ENCODE data around the gene SOX11.

Gene SOX11

DNA sequence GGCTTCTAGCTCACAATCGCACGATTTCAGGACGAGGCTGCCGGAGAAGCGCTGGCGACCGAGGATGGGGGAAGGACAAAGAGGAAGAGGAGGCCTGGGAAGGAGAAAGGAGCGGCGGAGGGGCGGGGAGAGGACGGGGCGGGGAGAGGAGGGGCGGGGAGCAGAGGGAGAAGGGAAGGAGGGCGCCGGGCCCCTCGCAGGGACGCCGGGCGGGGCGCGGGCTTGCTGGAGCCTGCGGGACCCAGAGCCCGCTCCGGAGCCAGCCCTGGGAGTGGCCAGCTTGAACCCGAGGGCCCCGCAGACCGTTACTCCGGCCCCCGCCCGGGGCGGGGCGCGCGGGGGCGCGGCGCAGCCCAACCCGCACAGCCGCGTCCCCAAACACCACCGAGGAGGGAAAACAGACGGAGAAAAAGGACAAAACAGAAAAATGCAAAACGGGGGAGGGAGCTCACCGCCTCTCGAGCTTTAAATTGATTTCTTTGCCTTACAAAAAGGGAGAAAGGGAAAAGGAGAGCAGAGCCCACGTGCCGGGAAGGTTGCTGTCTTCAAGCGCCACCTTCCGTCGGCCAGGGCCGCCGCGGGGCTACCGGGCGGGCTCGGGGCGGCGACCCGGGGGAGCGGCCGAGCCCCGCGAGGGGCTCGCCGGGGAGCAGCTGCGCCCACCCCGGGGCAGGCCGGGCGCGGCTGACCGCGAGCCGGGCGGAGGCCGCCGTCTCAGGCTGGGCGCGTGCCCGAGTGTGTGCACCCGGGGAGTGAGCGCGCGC lies 781 bp upstream of the SOX11 start:
- no peaks in the 10 kb centered on the region for H3K36me3 ChIP-seq (ENCODE audit: control insufficient read depth, insufficient read depth, low read length)
- peaks cover 5% of the 10 kb centered on the region; the same call in 1 of the 2 replicates for H3K27me3 ChIP-seq (ENCODE audit: control insufficient read depth, insufficient read depth, low read length)
- peak overlapping the region; percentile 85 for H3K9ac ChIP-seq (ENCODE audit: low read depth, low read length)
- peak overlapping the region; percentile 90 for H3K4me3 ChIP-seq (ENCODE audit: low read depth, low read length)
- peaks cover 11% of the 10 kb centered on the region; the same call in 1 of the 2 replicates for H3K4me1 ChIP-seq (ENCODE audit: control insufficient read depth, insufficient read depth, low read length)
- no peaks in the 10 kb centered on the region for H3K9me3 ChIP-seq (ENCODE audit: control insufficient read depth, insufficient read depth, low read length)
- H3K27ac ChIP-seq (ENCODE audit: low read depth, low read length) = peak overlapping the region; percentile 96

GRCh38 chr2:5692561-5693286 lies 540 bp downstream of the SOX11 start:
- Histone ChIP-seq H3K36me3 (ENCODE audit: control insufficient read depth, insufficient read depth, low read length) (no peaks in the 10 kb centered on the region), H3K27me3 (ENCODE audit: control insufficient read depth, insufficient read depth, low read length) (peaks cover 5% of the 10 kb centered on the region; the same call in 1 of the 2 replicates), H3K9ac (ENCODE audit: low read depth, low read length) (peak overlapping the region; percentile 91), H3K4me3 (ENCODE audit: low read depth, low read length) (peak overlapping the region; percentile 90), H3K4me1 (ENCODE audit: control insufficient read depth, insufficient read depth, low read length) (peaks cover 15% of the 10 kb centered on the region), H3K27ac (ENCODE audit: low read depth, low read length) (peak overlapping the region; percentile 96), H3K9me3 (ENCODE audit: control insufficient read depth, insufficient read depth, low read length) (no peaks in the 10 kb centered on the region)

- H3K27ac ChIP-seq (ENCODE audit: low read depth, low read length) = peak overlapping the region; percentile 96
- peak overlapping the region; percentile 90 for H3K4me3 ChIP-seq (ENCODE audit: low read depth, low read length)
- H3K36me3 ChIP-seq (ENCODE audit: control insufficient read depth, insufficient read depth, low read length) = no peaks in the 10 kb centered on the region
- no peaks in the 10 kb centered on the region for H3K9me3 ChIP-seq (ENCODE audit: control insufficient read depth, insufficient read depth, low read length)
- peak overlapping the region; percentile 91 for H3K9ac ChIP-seq (ENCODE audit: low read depth, low read length)
- H3K27me3 ChIP-seq (ENCODE audit: control insufficient read depth, insufficient read depth, low read length) = peaks cover 5% of the 10 kb centered on the region; the same call in 1 of the 2 replicates
- H3K4me1 ChIP-seq (ENCODE audit: control insufficient read depth, insufficient read depth, low read length) = peaks cover 23% of the 10 kb centered on the region
Observed at GRCh38 chr2:5693287-5694201, 1.4 kb downstream of the SOX11 start.

- Histone ChIP-seq H3K9ac (ENCODE audit: low read depth, low read length) (peak overlapping the region; percentile 91), H3K9me3 (ENCODE audit: control insufficient read depth, insufficient read depth, low read length) (no peaks in the 10 kb centered on the region), H3K4me1 (ENCODE audit: control insufficient read depth, insufficient read depth, low read length) (peaks cover 31% of the 10 kb centered on the region), H3K36me3 (ENCODE audit: control insufficient read depth, insufficient read depth, low read length) (no peaks in the 10 kb centered on the region), H3K27me3 (ENCODE audit: control insufficient read depth, insufficient read depth, low read length) (peaks cover 5% of the 10 kb centered on the region; the same call in 1 of the 2 replicates), H3K4me3 (ENCODE audit: low read depth, low read length) (peak overlapping the region; percentile 90), H3K27ac (ENCODE audit: low read depth, low read length) (no peak overlapping the region)
Observed at GRCh38 chr2:5694306-5694705, 2.1 kb downstream of the SOX11 start.

DNA sequence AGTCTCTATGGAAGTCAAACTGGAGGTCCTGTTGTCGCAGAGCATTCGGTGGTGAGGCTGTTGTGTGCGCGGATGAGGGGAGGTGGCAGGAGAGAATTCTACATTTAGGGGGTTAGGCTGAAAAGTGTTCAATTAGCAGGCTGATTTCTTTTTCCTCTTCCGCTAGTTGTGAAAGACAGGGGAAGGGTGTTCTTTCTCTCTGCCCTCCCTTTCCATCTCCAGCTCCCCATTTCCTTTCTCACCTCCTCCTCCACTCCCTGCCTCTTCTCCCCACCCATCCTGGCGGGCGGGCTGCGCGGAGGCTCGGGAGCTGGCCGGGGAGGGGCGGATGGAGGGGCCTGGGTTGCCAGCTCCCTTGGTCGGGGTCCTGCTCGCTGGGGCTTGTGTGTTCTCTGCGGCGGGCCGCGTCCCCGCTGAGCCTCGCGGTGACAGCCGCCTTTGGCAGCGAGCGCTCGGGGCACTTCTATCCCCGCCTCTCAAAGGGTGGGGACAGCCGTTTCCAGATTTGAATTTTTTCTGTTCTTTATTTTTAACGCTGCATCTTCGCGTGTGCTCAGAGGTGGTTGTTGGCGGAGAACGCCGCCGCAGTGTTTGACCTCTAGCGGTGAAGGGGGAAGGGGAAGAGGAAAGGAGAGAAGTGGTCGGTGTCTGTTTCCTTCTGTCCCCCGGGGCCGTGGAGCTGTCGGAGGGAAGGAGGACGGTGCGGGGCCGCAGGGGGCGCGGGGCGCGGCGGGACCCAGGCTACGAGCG lies 3.6 kb downstream of the SOX11 start:
- Histone ChIP-seq H3K36me3 (ENCODE audit: control insufficient read depth, insufficient read depth, low read length) (no peaks in the 10 kb centered on the region), H3K4me1 (ENCODE audit: control insufficient read depth, insufficient read depth, low read length) (peaks cover 39% of the 10 kb centered on the region), H3K27me3 (ENCODE audit: control insufficient read depth, insufficient read depth, low read length) (peaks cover 5% of the 10 kb centered on the region; the same call in 1 of the 2 replicates), H3K4me3 (ENCODE audit: low read depth, low read length) (peak overlapping the region; percentile 90), H3K9ac (ENCODE audit: low read depth, low read length) (peak overlapping the region; percentile 68; the same call in 1 of the 2 replicates), H3K27ac (ENCODE audit: low read depth, low read length) (peak overlapping the region; percentile 91), H3K9me3 (ENCODE audit: control insufficient read depth, insufficient read depth, low read length) (no peaks in the 10 kb centered on the region)

DNA sequence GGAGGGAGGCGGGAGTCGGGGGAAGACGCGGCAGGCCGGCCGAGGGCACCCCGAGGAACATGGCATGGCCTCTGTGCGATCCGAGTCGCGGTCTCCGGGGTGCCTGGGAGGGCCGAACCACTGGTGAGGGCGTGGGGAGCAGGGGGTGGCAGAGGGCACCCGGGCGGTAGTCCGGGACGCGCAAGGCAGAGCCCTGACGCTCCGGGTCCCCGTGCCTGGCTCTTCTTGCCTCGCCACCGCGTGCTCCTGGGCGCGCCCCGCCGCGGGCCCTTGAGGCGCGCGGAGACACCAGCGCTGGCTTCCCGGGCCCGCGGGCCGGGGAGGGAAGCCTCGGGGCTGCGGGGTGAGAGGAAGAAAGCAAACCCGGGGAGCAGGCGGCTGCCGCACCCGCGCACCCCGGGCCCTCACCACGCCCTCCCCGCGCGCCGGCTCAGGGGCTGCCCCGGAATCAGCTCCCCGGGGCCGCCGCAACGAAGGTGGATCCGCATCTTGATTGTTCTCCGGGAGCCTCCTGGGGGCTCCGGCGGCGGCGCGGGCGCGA lies 4.3 kb downstream of the SOX11 start:
- no peaks in the 10 kb centered on the region for H3K9me3 ChIP-seq (ENCODE audit: control insufficient read depth, insufficient read depth, low read length)
- peaks cover 41% of the 10 kb centered on the region for H3K4me1 ChIP-seq (ENCODE audit: control insufficient read depth, insufficient read depth, low read length)
- peak overlapping the region; percentile 91 for H3K27ac ChIP-seq (ENCODE audit: low read depth, low read length)
- peaks cover 5% of the 10 kb centered on the region; the same call in 1 of the 2 replicates for H3K27me3 ChIP-seq (ENCODE audit: control insufficient read depth, insufficient read depth, low read length)
- H3K9ac ChIP-seq (ENCODE audit: low read depth, low read length) = peak overlapping the region; percentile 68; the same call in 1 of the 2 replicates
- 0 out of 2 replicates have a peak, but pooled peaks cover 2% of the 10 kb centered on the region for H3K36me3 ChIP-seq (ENCODE audit: control insufficient read depth, insufficient read depth, low read length)
- peak overlapping the region; percentile 90 for H3K4me3 ChIP-seq (ENCODE audit: low read depth, low read length)

DNA sequence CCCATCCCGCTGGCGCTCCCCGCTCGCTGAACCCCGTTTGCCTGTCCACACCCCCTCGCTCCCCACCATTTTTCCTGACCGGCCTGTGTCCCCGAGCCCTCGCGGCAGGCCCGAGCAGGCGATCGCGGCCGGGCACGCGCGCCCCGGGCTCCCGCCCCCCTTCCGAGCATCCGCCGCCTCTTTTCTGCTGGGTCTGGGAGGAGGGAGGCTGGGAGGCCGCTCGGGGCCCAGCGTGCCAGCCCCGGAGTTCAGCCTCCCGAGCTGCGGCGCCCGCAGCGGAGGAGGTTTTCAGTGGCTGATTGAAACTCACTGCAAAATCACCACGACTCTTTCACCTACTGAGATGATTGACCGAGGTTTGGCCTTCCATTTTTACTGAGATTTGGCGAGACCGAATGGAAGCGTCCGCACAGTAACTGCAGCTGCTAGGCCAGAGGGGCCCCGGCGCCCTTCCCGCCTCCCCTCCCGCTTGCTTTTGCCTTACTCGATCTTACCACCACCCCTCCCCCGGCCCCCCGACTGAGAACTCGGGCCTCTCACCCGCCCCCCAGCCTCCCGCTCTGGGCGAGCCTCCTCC lies 4.8 kb downstream of the SOX11 start:
- Histone ChIP-seq H3K36me3 (ENCODE audit: control insufficient read depth, insufficient read depth, low read length) (0 out of 2 replicates have a peak, but pooled peaks cover 8% of the 10 kb centered on the region), H3K27me3 (ENCODE audit: control insufficient read depth, insufficient read depth, low read length) (peaks cover 5% of the 10 kb centered on the region; the same call in 1 of the 2 replicates), H3K27ac (ENCODE audit: low read depth, low read length) (peak overlapping the region; percentile 91), H3K4me3 (ENCODE audit: low read depth, low read length) (peak overlapping the region; percentile 90), H3K4me1 (ENCODE audit: control insufficient read depth, insufficient read depth, low read length) (peaks cover 41% of the 10 kb centered on the region), H3K9ac (ENCODE audit: low read depth, low read length) (peak overlapping the region; percentile 68), H3K9me3 (ENCODE audit: control insufficient read depth, insufficient read depth, low read length) (no peaks in the 10 kb centered on the region)

DNA sequence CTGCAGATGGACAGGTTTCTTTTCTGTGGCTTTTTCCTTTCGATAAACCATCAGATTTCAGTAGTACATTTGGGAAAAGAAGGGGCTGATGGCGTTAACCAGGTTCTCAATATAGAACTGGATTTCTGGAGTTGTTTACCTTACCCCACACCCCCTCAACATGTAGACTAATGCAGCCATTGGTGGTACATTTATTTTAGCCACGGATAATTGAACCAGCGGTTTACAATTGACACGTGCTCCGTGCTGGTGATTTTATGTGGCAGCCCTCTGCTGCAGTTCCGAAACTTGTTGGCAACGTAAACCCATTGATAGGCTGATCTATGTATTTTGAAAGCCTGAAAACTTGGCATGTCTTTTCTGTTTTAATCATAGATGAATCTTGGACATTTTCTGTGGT lies 5.4 kb downstream of the SOX11 start:
- peaks cover 5% of the 10 kb centered on the region; the same call in 1 of the 2 replicates for H3K27me3 ChIP-seq (ENCODE audit: control insufficient read depth, insufficient read depth, low read length)
- peak overlapping the region; percentile 61 for H3K4me3 ChIP-seq (ENCODE audit: low read depth, low read length)
- no peaks in the 10 kb centered on the region for H3K9me3 ChIP-seq (ENCODE audit: control insufficient read depth, insufficient read depth, low read length)
- H3K9ac ChIP-seq (ENCODE audit: low read depth, low read length) = peak overlapping the region; percentile 26; the same call in 1 of the 2 replicates
- peaks cover 41% of the 10 kb centered on the region for H3K4me1 ChIP-seq (ENCODE audit: control insufficient read depth, insufficient read depth, low read length)
- H3K27ac ChIP-seq (ENCODE audit: low read depth, low read length) = peak overlapping the region; percentile 91
- peaks cover 12% of the 10 kb centered on the region; the same call in 1 of the 2 replicates for H3K36me3 ChIP-seq (ENCODE audit: control insufficient read depth, insufficient read depth, low read length)

DNA sequence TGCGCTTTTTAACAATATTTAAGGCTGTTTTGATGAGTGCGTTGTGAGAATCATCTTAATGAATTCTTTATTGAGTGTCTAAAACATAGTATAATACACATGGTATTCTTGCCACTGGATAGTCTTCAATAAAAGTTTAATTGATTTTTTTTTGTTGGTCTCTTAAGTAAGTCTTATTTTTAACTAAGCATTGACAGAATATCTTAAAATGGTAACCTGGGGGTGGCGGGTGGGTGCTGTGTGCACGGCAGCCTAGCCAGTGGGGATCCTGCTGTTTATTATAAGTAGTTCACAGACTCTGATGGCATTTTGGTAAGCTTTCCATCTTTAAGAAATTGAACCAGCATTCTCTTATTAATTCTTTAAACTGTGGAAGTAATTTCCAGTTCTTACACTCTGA lies 6.0 kb downstream of the SOX11 start:
- Histone ChIP-seq H3K27ac (ENCODE audit: low read depth, low read length) (peak overlapping the region; percentile 48), H3K4me3 (ENCODE audit: low read depth, low read length) (peak overlapping the region; percentile 61), H3K27me3 (ENCODE audit: control insufficient read depth, insufficient read depth, low read length) (peaks cover 5% of the 10 kb centered on the region; the same call in 1 of the 2 replicates), H3K9ac (ENCODE audit: low read depth, low read length) (no peak overlapping the region), H3K36me3 (ENCODE audit: control insufficient read depth, insufficient read depth, low read length) (peaks cover 17% of the 10 kb centered on the region; the same call in 1 of the 2 replicates), H3K9me3 (ENCODE audit: control insufficient read depth, insufficient read depth, low read length) (no peaks in the 10 kb centered on the region), H3K4me1 (ENCODE audit: control insufficient read depth, insufficient read depth, low read length) (peaks cover 41% of the 10 kb centered on the region)

Data from HUES48 (cell line).